22Rv1 (cell line): ENCODE measurements around the gene ZSCAN26.

Experiments
- ZFX ChIP-seq: fragments of 450-650 bp; IDR thresholded peaks from 2 replicates; pipeline ENCODE4 v1.6.1; 2017; ENCODE audit warnings: antibody characterized with exemption, borderline replicate concordance
- TF ChIP-seq, protein P1 (sequence below): fragments of 450-650 bp; IDR thresholded peaks from 2 replicates; pipeline ENCODE4 v1.5.1; 2017; ENCODE audit warnings: mild to moderate bottlenecking

DNA sequence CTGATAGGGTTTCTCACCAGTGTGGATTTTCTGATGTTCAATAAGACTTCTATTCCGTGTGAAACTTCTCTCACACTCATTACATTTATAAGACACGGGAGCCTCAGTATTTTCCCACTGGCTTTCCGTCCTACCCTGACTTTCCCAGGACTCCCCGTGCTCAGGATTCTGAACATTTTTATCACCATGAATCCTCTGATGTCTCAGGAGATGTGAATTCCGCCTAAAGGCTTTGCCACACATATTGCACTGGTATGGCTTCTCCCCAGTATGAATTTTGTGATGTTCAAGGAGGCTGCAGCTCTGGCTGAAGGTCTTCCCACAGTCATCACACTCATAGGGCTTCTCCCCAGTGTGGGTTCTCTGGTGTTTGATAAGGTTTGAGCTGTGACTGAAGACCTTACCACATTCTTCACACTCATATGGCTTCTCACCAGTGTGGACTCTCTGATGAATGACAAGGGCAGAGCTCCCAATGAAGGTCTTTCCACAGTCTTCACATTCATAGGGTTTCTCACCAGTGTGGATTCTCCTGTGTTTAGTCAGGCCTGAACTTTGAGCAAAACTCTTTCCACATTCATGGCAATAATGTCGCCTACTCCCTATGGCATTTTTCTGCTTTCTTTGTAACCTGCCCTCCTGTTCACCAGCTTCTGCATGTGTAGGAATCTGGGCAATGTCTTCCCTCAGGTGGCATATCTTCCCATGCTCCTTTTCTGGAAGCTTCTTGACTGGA is 21.6 kb upstream of the ZSCAN26 start:
- TF ChIP-seq, protein P1, sequence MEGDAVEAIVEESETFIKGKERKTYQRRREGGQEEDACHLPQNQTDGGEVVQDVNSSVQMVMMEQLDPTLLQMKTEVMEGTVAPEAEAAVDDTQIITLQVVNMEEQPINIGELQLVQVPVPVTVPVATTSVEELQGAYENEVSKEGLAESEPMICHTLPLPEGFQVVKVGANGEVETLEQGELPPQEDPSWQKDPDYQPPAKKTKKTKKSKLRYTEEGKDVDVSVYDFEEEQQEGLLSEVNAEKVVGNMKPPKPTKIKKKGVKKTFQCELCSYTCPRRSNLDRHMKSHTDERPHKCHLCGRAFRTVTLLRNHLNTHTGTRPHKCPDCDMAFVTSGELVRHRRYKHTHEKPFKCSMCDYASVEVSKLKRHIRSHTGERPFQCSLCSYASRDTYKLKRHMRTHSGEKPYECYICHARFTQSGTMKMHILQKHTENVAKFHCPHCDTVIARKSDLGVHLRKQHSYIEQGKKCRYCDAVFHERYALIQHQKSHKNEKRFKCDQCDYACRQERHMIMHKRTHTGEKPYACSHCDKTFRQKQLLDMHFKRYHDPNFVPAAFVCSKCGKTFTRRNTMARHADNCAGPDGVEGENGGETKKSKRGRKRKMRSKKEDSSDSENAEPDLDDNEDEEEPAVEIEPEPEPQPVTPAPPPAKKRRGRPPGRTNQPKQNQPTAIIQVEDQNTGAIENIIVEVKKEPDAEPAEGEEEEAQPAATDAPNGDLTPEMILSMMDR = no peak
- TF ChIP-seq ZFX = no peak
